NCI-H2196 (cell line): ENCODE measurements around the gene GVQW3.

Experiments
- DNase-seq: peaks from one replicate; lab custom pipeline; 2025; ENCODE audit not compliant: unreplicated experiment; lab: John Stamatoyannopoulos, UW

The GVQW3 gene

DNA sequence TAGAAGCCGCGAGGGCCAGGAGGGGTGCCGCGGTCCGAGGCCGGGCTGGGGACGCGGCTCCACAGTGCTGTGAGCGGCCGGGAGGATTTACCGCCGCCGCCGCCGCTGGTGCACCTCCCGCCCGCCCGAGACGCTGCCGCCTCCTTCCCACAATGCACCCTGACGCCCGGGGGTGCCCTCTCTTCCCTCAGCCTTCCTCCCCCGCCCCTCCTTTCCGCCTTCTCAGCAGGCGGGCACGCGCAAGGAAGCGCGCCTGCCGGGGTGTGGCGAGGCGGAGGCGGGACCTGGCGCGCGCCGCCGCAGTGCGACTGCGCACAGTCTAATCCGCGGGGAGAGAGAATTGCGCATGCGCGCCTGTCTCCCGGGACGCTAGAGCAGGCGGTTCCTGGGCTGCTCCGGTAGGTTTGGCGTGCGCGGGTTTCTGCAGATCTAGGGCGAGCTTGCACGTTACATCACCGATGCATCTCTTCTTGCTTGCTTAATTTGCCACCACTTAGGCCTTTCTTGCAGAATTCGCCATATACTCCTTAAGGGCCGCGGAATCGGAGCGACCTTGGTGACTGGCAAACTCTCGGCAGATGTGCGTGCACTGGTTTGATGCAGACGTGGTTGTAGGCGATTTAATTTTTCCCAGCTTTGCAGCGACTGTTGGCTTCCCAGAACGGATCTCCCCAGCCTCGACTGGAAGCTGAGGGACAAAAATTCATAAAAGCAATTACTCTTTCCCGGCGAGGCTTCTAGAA lies at the start of gene GVQW3, which contains the start of gene THAP12:
Gene GVQW3 (plus strand): TSS at position 347 of the 743 bp plus-strand sequence. CDS start 506 bp downstream, outside the sequence.
Gene THAP12 (minus strand): TSS at position 156 of the 743 bp plus-strand sequence. CDS start 296 bp downstream, outside the sequence.
- DNase-seq, result peak; percentile 98

DNA sequence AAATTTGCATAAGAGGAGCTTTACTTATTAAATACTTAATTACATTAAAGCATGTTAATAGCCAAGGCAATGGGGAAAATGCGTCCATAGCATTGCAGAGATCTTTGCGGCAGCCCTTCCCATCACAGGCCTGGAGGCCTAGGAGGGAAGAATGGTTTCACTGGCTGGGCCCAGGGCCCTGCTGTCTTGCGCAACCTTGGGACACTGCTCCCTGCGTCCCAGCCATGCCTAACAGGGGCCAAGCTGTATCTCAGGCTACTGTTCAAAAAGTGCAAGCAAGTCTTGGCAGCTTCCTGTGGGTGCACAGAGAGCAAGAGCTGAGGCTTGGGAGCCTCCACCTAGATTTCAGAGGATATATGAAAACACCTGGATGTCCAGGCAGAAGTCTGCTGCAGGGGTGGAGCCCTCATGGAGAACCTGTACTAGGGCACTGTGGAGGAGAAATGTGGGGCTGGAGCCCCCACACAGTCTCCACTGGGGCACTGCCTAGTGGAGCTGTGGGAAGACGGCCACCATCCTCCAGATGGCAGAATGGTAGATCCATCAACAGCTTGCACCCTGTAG lies 46.2 kb upstream of the GVQW3 start:
- no peak for DNase-seq

DNA sequence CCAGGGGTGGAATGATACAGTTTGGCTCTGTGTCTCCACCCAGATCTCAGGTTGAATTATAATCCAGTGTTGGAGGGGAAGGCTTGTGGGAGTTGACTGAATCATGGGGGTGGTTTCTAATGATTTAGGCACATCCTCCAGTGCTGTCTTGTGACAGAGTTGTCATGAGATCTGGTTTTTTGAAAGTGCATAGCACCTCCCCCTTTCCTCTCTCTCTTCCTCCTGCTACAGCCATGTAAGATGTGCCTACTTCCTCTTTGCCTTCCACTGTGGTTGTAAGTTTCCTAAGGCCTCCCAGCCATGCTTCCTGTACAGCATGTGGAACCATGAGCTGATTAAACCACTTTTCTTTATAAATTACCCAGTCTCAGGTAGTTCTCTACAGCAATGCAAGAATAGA lies 45.3 kb upstream of the GVQW3 start:
- no peak for DNase-seq

DNA sequence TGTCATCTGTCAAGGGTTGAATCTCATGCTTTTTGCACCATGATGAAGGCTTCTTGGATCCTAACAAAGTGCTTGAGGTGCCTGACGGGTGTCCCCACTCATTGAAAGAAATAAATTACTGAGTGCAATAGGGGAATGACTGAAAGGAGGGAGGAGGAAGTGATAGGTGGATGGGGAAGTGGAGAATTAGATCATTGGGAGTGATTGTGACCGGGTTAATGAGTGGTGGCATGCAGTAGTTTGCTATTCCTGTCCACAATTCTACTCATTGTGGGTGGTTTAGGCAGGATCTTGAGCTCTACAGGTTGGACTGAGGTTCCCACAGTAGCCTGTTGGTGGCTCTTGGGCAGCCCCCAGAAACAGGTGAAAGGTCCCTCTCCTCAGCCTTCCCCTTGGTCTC lies 44.5 kb upstream of the GVQW3 start:
- no peak for DNase-seq

DNA sequence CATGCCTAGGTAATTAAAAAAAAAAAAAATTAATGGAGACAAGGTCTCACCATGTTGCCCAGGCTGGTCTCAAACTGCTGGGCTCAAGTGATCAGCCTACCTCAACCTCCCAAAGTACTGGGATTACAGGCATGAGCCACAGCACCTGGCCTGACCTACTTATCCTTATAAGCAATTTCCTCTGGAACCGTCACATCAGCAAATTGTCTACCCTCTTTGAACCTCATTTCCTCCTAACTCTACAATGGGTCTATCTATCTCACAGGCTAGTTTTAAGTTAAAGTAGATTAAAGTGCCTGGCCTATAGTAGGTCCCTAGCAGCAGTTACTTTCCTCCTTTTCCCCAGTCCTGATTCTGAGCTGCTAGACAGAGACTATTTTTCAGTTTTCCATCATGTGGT lies 43.7 kb upstream of the GVQW3 start:
- DNase-seq, result no peak

DNA sequence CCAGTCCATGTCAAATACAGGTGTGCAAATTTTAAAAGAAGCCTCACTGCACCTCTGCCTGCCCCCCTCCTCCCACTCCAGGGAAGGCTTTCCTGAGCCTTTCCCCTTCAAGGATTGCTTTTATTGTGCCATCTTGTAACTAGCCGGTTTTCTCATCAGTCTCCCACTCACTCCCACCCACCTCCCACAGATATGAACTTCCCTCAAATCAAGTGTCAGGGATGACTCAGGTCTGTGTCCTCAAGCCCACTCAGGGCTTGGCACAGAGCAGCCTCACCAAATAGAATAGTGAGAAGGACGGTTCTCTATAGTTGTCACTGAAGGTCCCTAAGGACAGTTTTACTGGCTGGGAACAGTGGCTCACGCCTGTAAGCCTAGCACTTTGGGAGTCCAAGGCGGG lies 43.2 kb upstream of the GVQW3 start:
- no peak for DNase-seq

DNA sequence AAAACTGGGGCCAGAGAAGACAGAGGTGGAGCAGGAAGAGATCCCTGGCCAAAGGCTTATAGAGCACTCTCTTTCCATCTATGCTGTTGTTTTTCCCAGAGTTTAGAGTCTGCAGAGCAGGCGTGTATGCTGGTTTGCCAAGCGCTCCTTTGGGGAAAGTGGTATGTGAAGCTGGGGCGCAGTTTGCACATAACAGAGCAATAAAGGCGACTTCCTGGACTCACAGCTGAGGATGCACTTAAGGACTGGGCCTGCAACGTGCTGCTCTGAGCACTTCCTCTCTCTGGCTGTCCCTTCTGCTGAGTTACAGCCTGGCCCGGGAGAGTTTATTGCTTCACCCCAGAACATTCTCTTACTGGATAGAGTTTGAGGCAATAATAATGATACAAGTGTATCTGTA lies 41.9 kb upstream of the GVQW3 start:
- no peak for DNase-seq

DNA sequence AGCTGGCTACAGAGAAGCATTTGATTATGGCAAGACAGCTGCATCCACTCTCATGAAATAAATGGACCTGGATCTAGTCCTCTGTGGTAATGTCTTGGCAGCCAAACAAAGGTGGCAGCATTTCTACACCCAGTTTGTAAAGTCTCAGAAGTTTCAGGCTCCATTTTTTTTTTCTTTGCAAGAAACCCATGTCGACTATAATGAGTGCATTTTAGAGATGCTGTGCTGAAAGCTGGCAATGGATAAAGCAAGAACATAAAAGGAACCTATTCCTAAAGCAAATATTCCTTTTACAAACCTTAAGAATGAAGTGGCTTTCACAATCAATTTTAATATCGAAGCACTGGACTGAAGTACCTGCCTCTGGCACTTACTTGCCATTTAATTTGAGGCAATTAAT lies 33.7 kb upstream of the GVQW3 start:
- peak; percentile 28 for DNase-seq

DNA sequence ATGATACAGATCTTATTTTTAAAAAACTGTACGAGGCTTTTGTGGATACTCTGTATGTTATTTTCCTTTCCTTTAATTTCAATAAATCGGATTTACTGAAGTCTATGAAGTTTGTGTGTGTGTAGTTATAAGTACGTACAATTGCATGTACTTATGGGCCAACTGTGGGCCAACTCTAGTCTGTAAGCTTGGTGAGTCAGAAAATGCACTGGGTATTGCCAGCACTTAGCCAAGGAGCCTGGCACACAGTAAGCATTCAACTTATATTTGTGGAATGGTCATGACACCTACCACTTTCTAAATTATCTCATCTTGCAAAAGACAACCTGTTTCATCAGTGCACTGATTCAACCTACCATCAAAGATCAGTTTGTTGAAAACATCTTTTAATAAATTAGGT lies 32.8 kb upstream of the GVQW3 start:
- no peak for DNase-seq

DNA sequence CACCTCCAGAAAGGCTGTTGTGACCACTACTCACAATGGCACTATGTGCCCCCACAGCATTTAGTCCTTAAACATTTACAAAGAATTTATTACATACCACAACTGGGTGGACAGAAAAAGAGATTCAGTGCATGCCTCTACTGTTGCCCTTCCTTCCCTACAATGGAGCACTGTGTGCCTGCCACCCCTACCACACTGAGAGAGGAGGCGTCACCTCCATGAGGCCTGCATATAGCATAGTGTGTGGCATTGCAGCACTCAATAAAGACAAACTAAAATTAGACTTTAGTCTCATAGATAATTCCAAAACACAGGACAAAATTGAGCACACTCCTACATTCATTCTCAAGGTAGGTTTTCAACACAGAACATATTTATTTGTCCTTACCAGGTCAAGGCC lies 26.0 kb upstream of the GVQW3 start:
- no peak for DNase-seq

DNA sequence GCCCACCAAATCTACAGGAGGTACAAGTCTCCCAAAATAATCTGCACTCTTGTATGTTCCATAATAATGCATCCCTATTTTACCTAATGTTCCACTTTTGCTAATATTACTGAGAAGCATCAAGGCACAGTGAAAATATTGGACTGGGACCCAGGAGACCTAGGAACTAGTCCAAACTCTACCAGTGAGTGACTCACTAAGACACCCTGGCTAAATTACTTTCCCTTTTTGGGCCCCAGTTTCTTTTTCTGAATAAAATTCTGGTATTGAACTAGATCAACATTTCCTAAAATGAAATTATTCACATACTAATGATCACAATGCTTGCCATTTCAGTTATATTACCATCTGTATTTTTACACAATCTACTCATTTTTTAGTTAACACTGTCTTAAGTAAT lies 19.7 kb upstream of the GVQW3 start:
- DNase-seq, result no peak

DNA sequence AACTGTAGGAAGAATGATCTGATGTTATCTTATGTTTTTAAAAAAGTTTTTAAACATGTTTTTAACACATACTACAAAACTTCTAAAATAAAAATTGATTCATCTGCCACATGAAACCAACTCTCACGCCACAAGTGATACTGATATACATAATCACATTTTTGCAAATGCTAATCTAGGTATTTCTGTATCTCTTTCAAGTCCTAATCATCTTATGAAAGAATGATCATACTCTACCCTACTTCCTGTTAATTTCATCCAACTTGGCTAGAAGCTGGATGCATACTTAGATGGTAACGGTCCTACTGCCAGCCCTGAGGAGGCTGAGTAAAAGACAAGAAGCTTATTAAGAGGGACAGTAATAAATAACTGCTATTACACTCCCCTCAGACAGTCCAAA lies 19.3 kb upstream of the GVQW3 start:
- no peak for DNase-seq

DNA sequence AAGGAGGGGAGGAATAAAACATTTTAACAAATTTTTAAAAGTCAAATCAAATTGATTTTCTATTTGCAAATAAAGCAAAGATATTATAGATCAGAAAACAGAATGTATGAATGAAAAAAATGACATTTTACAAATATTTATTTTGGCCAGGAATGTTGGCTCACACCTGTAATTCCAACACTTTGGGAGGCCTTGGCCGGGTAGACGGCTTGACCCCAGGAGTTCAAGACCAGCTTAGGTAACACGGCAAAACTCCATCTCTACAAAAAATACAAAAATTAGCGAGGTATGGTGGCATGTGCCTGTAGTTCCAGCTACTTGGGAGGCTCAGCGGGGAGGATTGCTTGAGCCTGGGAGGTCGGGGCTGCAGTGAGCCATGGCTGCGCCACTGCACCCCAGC lies 18.4 kb upstream of the GVQW3 start:
- no peak for DNase-seq

DNA sequence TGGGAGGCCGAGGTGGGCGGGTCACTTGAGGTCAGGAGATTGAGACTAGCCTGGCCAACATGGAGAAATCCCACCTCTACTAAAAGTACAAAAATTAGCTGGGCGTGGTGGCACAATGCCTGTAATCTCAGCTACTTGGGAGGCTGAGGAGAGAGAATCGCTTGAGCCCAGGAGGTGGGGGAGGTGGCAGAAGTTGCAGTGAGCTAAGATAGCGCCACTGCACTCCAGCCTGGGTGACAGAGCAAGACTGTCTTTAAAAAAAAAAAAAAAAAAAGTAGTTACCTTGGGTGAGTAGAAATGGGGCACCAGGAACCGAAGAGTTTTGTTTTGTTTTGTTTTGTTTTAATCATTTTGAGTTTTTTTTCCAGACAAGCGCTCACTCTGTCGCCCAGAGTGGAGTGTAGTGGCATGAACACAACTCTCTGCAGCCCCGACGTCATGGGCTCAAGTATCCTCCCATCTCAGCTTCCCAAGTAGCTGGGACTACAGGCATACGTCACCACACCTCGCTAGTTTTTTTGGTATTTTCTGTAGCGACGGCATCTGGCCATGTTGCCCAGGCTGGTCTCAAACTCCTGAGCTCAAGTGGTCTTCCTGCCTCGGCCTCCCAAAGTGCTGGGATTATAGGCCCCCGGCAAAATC lies 16.0 kb upstream of the GVQW3 start:
- DNase-seq, result no peak

DNA sequence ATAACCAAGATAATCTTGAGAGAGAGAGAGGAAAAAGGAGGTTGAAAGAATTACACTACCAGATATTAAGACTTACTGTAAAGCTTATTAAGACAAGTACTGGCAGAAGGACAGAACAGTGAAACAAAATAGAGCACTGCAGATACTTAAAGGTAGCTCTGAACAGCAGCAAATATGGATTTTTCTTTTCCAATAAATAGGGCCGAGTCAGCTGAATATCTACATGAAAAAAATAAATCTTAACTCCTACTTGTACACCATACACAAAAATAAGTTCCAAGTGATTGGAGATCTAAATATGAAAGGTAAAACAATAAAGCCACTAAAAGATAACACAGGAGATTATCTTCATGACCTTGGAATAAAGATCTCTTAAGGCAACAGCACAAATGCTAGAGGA lies 12.6 kb upstream of the GVQW3 start:
- DNase-seq, result no peak

DNA sequence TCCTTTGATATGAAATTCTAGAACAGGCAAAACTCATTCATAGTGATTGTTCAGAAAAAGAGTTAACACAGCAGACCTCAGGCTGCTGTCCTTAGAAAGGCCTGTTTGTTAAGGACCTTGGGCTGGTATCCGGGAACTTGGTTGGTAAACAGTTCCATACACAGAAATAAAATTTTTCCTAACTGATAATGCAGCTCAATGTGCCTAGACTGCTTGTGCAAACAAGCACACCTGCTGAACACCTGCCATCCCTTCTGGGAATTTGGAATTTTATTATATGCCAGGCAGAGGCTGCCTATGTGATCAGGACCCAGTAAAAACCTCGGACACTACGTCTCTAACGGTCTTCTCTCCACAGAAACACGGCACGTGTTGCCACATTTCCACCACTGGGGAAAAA lies 11.7 kb upstream of the GVQW3 start:
- no peak for DNase-seq

DNA sequence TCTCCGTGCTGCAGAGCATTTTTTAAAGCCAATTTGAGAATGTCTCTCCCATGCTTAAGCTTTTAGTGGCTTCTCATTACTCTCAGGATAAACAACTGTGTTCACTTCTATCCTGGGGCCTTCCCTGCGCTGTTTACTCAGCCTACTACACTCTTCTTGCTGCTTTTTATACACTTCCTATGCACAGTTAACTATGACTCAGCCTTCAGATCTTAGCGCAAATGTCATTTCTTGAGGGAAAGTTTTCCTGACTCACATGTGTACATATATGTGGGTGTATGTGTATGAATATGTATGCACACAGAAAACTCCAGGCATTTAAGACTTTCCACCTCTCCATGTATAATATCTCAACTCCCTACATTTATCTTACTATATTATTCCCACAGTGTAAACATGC lies 10.0 kb upstream of the GVQW3 start:
- no peak for DNase-seq

DNA sequence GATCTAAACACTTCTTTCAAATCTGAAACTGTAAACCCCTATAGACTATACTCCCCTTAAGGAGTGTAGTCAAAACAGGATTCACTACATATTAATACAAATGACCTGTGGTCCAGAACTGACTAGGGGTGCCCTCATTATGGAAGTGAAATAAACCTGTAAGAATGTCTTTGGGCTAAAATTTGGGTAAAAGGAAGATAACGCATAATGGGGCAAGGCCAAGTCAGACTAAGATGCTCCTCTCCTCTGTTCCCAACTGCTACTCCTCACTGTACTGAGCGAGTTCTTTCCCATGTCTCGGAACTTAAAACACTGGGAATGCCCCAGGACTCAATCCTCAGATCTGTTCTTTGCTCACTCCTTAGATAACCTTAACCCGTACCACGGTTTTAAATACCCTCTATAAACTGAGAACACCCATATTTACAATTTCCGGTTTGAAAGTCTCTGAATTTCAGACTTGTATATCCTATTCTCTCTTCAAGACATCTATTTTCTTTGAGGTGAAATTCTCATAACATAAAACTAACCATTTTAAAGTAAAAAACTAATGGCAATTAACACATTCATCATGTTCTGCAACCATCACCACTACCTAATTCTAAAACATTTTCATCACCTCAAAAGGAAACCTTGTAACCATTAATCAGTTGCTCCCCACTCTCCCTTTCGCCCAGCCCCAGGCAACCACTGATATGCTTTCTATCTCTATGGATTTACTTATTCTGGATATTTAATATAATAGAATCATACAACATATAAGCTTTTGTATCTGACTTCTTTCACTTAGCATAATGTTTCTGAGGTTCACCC lies 4.2 kb upstream of the GVQW3 start:
- no peak for DNase-seq

DNA sequence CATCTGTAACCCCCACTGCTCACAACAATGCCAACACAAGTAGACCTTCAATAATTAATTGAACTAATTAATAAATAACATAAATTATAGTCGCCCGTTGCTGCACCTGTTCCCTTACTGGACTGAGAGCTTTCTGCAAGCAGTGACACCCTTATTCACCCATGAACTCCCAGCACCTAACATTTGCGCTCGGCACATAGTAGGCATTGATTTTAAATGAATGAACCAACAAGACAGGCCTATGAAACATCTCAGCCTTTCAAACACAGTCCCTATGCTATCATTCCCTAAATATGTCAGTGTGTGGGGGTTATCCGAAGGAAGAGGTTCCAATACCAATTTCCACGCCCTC lies 1.3 kb upstream of the GVQW3 start:
- no peak for DNase-seq

DNA sequence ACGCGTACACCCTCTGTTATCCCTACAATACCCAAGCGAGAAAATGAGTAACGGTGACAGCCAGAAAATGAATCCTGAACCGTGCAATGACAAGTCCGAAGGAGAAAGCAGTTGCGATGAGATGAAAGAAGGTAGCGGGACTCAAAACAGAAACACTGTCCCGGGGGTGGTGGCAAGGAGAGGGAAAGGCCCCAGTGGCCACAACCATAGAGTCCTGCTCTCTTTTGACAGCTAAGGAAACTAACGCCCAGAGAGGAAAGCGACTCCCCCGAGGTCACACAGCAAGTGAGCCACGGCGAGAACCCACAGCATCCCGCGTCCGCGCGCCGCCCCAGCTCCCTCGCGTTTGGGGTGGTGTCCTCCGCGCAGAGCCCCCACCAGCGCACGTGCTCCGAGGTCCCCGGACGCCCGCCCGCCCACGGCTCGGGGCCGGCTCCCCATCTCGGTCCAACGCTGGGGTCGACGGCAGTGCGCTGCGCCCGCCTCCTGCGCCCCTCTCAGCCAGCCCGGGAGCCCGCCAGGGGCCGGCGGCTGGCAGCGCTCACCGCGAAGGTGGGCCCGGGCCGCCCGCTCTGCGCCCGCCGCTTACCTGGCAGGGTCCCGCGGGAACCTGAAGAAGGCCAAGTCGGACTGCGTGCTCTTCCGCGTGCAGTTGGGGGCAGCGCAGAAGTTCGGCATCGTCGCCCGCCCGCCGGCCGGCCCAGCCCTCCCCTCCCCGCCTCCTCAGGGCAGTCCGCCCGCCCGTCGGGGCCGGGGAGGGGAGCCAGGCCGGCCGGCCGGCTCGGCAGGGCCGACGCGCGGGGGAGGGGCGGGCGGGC lies 755 bp upstream of the GVQW3 start:
- no peak for DNase-seq

DNA sequence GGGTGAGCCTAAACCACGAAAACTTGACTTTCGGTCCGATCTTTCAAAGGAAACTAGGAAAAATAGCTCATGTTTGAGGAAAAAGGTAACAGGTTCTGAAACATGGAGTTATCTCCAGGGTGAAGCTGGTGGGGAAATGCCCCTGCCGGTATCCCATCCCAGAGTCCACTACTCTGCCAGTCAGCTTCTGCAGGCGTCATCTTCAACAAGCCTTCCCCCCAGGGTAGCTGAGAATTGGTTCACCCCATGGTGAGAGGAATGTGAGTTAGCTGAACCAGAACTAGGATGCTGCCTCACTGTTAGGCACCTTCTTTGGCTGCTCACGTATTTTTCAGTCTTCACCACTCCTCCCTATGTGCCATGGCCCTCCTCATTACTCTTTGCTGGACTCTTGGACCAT lies 1.1 kb downstream of the GVQW3 start:
- no peak for DNase-seq
